Heart right ventricle (tissue), 16 donors: ENCODE data around the gene RIN3. TPM values are rescaled to one million over a fixed set of nuclear protein-coding genes. Genes with fewer than 3 reads are reported as not detected.
A peak's percentile ranks its signal among the peaks of the same experiment; 100 is the strongest.

ENCODE experiments used
- ATAC-seq, 8 donors: fragments of 200-7000 bp; cut with Tn5 transposase; one replicate each; pipeline ENCODE4 v1.9.1; 2020; ENCODE audit warnings: mild to moderate bottlenecking in 8 of 8, moderate library complexity in 8 of 8, moderate number of reproducible peaks in 1 of 8
- DNase-seq, 2 donors: peaks; one replicate each; pipeline ENCODE4 v3.0.0-alpha.2; 2020
- H3K27ac ChIP-seq, 10 donors: fragments of 200-600 bp; sonication (generic) in 2 of 10; one replicate each; pipeline versions ENCODE4 v1.5.0 to v1.8.0; 2020 to 2022; ENCODE audit warnings: mild to moderate bottlenecking in 3 of 10
- H3K27me3 ChIP-seq, 7 donors: fragments of 200-600 bp; one replicate each; pipeline ENCODE4 v1.8.0; 2021 to 2022; ENCODE audit warnings: mild to moderate bottlenecking in 2 of 7
- H3K36me3 ChIP-seq, 9 donors: fragments of 200-600 bp; sonication (generic) in 1 of 9; one replicate each; pipeline versions ENCODE4 v1.5.0 to v1.8.0; 2020 to 2022; ENCODE audit warnings: mild to moderate bottlenecking in 2 of 9
- H3K4me1 ChIP-seq, 9 donors: fragments of 200-600 bp; sonication (generic) in 1 of 9; one replicate each; pipeline versions ENCODE4 v1.5.0 to v1.8.0; 2020 to 2022; ENCODE audit warnings: mild to moderate bottlenecking in 4 of 9
- H3K4me3 ChIP-seq, 10 donors: fragments of 200-600 bp; sonication (generic) in 2 of 10; one replicate each; pipeline versions ENCODE4 v1.5.0 to v1.8.0; 2020 to 2022; ENCODE audit warnings: mild to moderate bottlenecking in 7 of 10, moderate library complexity in 2 of 10
- H3K9me3 ChIP-seq, 11 donors: fragments of 200-600 bp in 10 of 11; sonication (generic) in 2 of 11; one replicate each; pipeline versions ENCODE4 v1.5.0 to v1.8.0; 2013 to 2022; ENCODE audit warnings: mild to moderate bottlenecking in 2 of 11, control low read depth in 1 of 11, moderate library complexity in 1 of 11
- CTCF ChIP-seq, 9 donors: fragments of 200-600 bp; sonication (generic) in 2 of 9; IDR thresholded peaks; one replicate each; pipeline versions ENCODE4 v1.5.0 to v1.8.0; 2021 to 2022; ENCODE audit warnings: antibody characterized with exemption in 9 of 9, mild to moderate bottlenecking in 5 of 9, moderate library complexity in 1 of 9
- WGBS, 2 donors: extraction: QIAGEN DNeasy Blood & Tissue Kit; methylation state at CpG; one replicate each; pipeline ENCODE4 v1.1.7; 2013; ENCODE audit warnings: inconsistent platforms in 1 of 2; 5-methylcytosine and 5-hydroxymethylcytosine counted together
- intact Hi-C, 10 donors: fragments of 100-400 bp; cut with DNase I; formaldehyde crosslinking; loops; one replicate each; pipeline versions ENCODE4 v1.11.1 to v1.14.2; 2022
- polyA plus RNA-seq, 2 donors: library from polyadenylated mRNA; stranded (reverse); fragments of 200-250 nt; gene quantifications; one replicate each; pipeline ENCODE4 v1.2.3, GENCODE V29; 2013
- total RNA-seq, 10 donors: library from RNA; stranded (reverse); fragmentation: NEBNext Ultra II Directional in 3 of 10; extraction: Animal tissue kit (Norgen Biotek cat#: 25700) in 3 of 10; gene quantifications; one replicate each; pipeline versions ENCODE4 v1.2.1 to v1.2.4, GENCODE V29; 2021 to 2023
- donor health status: Arrhythmogenic right ventricular cardiomyopathy.
- donor health status: ischemic (EF 13 %, LVEDD 7.1; RV severe dilation, severe dysfunction).
- donor health status: healthy with polysubstance abuse.
- donor health status: DM: no; HTN: yes; CAD: no.
- donor health status: DM: no; HTN: no; CAD: no.
- donor health status: ischemic (EF 25% LVEDD 6.9; RV normal size, moderate dysfunction).
- donor health status: ischemic (EF 25% LVEDD 5.7; RV mildly dilated, moderate dysfunction).
- donor health status: healthy.
- donor health status: DM: yes; HTN: yes; CAD: no.
- donor health status: Ischemic cardiomyopathy.
- donor health status: ischemic (EF 35%, LVEDD 5.7; RV mildly dilated, moderate dysfunction).
- donor health status: nonischemic (EF 11% LVEDD 7.7; RV severe dilation, severe dysfunction).
- donor health status: DM: yes; HTN: yes; CAD: no.
- donor health status: PGD.
- donor health status: ischemic (EF 29% LVEDD 5.4; RV normal size, mild dysfunction).
- donor health status: nonischemic (EF 23%, LVEDD 6.1; RV moderate dilation, normal function).

The RIN3 gene
- total and polyA plus RNA-seq, 12 donors = 7.2 to 24.0 (median 12.2) TPM

GRCh38 chr14:92666251-92666650, 152.7 kb downstream of the RIN3 start:
- H3K27me3 ChIP-seq = no peaks in the 10 kb centered on the region
- ATAC-seq = no peak
- no peak for DNase-seq
- TF ChIP-seq CTCF (IDR thresholded peaks at IDR 0.05) = no peak
- no peaks in the 10 kb centered on the region for H3K9me3 ChIP-seq
- peaks cover 0 to 83% (median 0%) of the 10 kb centered on the region in 9 donors for H3K36me3 ChIP-seq
- 94 to 96% methylated on average over 9 of the region's 9 CpGs for WGBS, 2 donors
- peaks cover 0 to 54% (median 0%) of the 10 kb centered on the region in 9 donors for H3K4me1 ChIP-seq
- intact Hi-C loops = no loop called here
- peak overlapping the region in 1 of 10 donors; percentile 77 for H3K27ac ChIP-seq
- H3K4me3 ChIP-seq = no peak overlapping the region

- Histone ChIP-seq H3K36me3 (peaks cover 0 to 82% (median 0%) of the 10 kb centered on the region in 9 donors), H3K4me3 (no peak overlapping the region), H3K9me3 (no peaks in the 10 kb centered on the region), H3K4me1 (peaks cover 0 to 54% (median 0%) of the 10 kb centered on the region in 9 donors), H3K27ac (no peak overlapping the region), H3K27me3 (no peaks in the 10 kb centered on the region)
- intact Hi-C loops = no loop called here
- 61 to 63% methylated on average over 4 of the region's 4 CpGs for WGBS, 2 donors
- TF ChIP-seq CTCF (IDR thresholded peaks at IDR 0.05) = no peak
- no peak for DNase-seq
- no peak for ATAC-seq
Observed at GRCh38 chr14:92668276-92668973, 154.8 kb downstream of the RIN3 start.

GRCh38 chr14:92670160-92670559, 156.6 kb downstream of the RIN3 start:
- TF ChIP-seq CTCF (IDR thresholded peaks at IDR 0.05) = no peak
- ATAC-seq (peak in 4 of 8 donors; percentile 28 to 60 (median 34)), DNase-seq (no peak)
- 60 to 74% methylated on average over 4 of the region's 4 CpGs for WGBS, 2 donors
- peak overlapping the region in 2 of 10 donors; percentile 21 to 46 for H3K27ac ChIP-seq
- H3K4me3 ChIP-seq = no peak overlapping the region
- H3K4me1 ChIP-seq = peaks cover 0 to 52% (median 0%) of the 10 kb centered on the region in 9 donors
- no peaks in the 10 kb centered on the region for H3K9me3 ChIP-seq
- H3K27me3 ChIP-seq = no peaks in the 10 kb centered on the region
- H3K36me3 ChIP-seq = peaks cover 0 to 81% (median 0%) of the 10 kb centered on the region in 9 donors
- intact Hi-C loops = loop anchor here in 3 of 10 donors (10.0 kb wide), 3 partner anchors 175 to 545 kb away; partner anchors contain the start of genes CPSF2 (in 1 of the 3) and NDUFB1 (in 1 of the 3)

GRCh38 chr14:92670643-92671366, 157.2 kb downstream of the RIN3 start:
- intact Hi-C loops = loop anchor here in 3 of 10 donors (10.0 kb wide), 3 partner anchors 176 to 546 kb away; partner anchors contain the start of genes CPSF2 (in 1 of the 3) and NDUFB1 (in 1 of the 3)
- 73 to 74% methylated on average over 9 of the region's 9 CpGs for WGBS, 2 donors
- Histone ChIP-seq H3K4me1 (peaks cover 0 to 52% (median 0%) of the 10 kb centered on the region in 9 donors), H3K36me3 (peaks cover 0 to 84% (median 0%) of the 10 kb centered on the region in 9 donors), H3K9me3 (no peaks in the 10 kb centered on the region), H3K27me3 (no peaks in the 10 kb centered on the region), H3K4me3 (no peak overlapping the region), H3K27ac (peak overlapping the region in 2 of 10 donors; percentile 21 to 46)
- no peak for TF ChIP-seq CTCF (IDR thresholded peaks at IDR 0.05)
- DNase-seq (no peak), ATAC-seq (peak in 1 of 8 donors; percentile 12)
